Panc1 (cell line): Measurements from ENCODE around the gene LMNTD2. TPM values are rescaled to one million over a fixed set of nuclear protein-coding genes. Genes with fewer than 3 reads are reported as not detected.

Experiments
- ATAC-seq: fragments of 200-7000 bp; cut with Tn5 transposase; 2 replicates; pipeline ENCODE4 v1.9.1; 2020; ENCODE audit warnings: mild to moderate bottlenecking, moderate library complexity
- BruUV-seq: library from RNA; stranded (reverse); fragments of 400-500 nt; replicated peaks from 2 replicates; lab custom pipeline; 2021; lab: Mats Ljungman, UMichigan
- CTCF ChIA-PET: fragments of 300-600 bp; sonication (Branson Sonifier 250); formaldehyde crosslinking; loops from one replicate; lab custom pipeline; 2022; ENCODE audit warnings: antibody characterized with exemption; lab: Charles Lee
- POLR2A ChIA-PET: fragments of 300-600 bp; sonication (Branson Sonifier 250); formaldehyde crosslinking; loops from one replicate; lab custom pipeline; 2022; ENCODE audit warnings: antibody characterized with exemption; lab: Charles Lee
- DNase-seq: peaks from one replicate; pipeline ENCODE4 v3.0.0-alpha.2; 2010; ENCODE audit warnings: low read depth, low spot score
- H3K27ac ChIP-seq: 2 replicates; pipeline ENCODE4 v1.5.1; 2011; ENCODE audit warnings: mild to moderate bottlenecking, low read length, inconsistent platforms
- H3K27me3 ChIP-seq: fragments of 200-500 bp; sonication (Bioruptor generic); 2 replicates; pipeline ENCODE4 v1.6.0; 2014; ENCODE audit warnings: low read length, inconsistent platforms; ENCODE audit not compliant: control insufficient read depth, insufficient read depth
- H3K36me3 ChIP-seq: fragments of 200-500 bp; sonication (Bioruptor generic); 2 replicates; pipeline ENCODE4 v1.5.1; 2014; ENCODE audit warnings: inconsistent platforms, mild to moderate bottlenecking, low read length, moderate library complexity; ENCODE audit not compliant: control insufficient read depth, insufficient read depth
- H3K4me1 ChIP-seq: 2 replicates; pipeline ENCODE4 v1.5.1; 2011; ENCODE audit warnings: inconsistent platforms, mild to moderate bottlenecking, low read length, moderate library complexity; ENCODE audit not compliant: control insufficient read depth, insufficient read depth
- H3K4me3 ChIP-seq, 2 experiments: 2 replicates each; pipeline ENCODE4 v1.5.1; 2011 to 2012; ENCODE audit warnings: low read depth in 2 of 2, low read length in 2 of 2, mild to moderate bottlenecking in 2 of 2, inconsistent platforms in 1 of 2, moderate library complexity in 1 of 2
- H3K9me3 ChIP-seq: fragments of 200-500 bp; sonication (Bioruptor generic); 2 replicates; pipeline ENCODE4 v1.5.1; 2014; ENCODE audit warnings: low read depth, mild to moderate bottlenecking, inconsistent platforms, low read length, moderate library complexity; ENCODE audit not compliant: control insufficient read depth, insufficient read depth
- POLR2AphosphoS5 ChIP-seq: IDR thresholded peaks from 2 replicates; pipeline ENCODE4 v1.6.1; 2012; ENCODE audit warnings: mild to moderate bottlenecking, low read depth, low read length, moderate library complexity
- SIN3A ChIP-seq: IDR thresholded peaks from 2 replicates; pipeline ENCODE4 v1.6.1; 2012; ENCODE audit warnings: low read depth, mild to moderate bottlenecking, low read length, moderate library complexity, borderline replicate concordance; ENCODE audit not compliant: insufficient read depth
- TCF7L2 ChIP-seq: IDR thresholded peaks from 2 replicates; pipeline ENCODE4 v1.6.1; 2011; ENCODE audit warnings: mild to moderate bottlenecking, low read depth, low read length, inconsistent platforms
- in situ Hi-C: cut with HindIII; loops from 2 replicates; pipeline ENCODE4 v1.10.0; 2016; ENCODE audit warnings: low sequenced_read_pairs, low pct_unique_long_range_greater_than_20kb
- intact Hi-C: fragments of 100-400 bp; cut with micrococcal nuclease; formaldehyde crosslinking; loops from one replicate; pipeline ENCODE4 v1.10.0; 2022; ENCODE audit not compliant: unreplicated experiment
- total RNA-seq: library from RNA; stranded (reverse); gene quantifications from one replicate; pipeline ENCODE4 v1.2.1, GENCODE V29; 2021; ENCODE audit not compliant: unreplicated experiment
- TF ChIP-seq, protein P1 (sequence below), 2 experiments: IDR thresholded peaks; 2 replicates each; pipeline ENCODE4 v1.6.1; 2011 to 2012; ENCODE audit warnings: low read depth in 2 of 2, control low read depth in 1 of 2, low read length in 1 of 2, mild to moderate bottlenecking in 1 of 2, moderate library complexity in 1 of 2; ENCODE audit not compliant: insufficient read depth in 1 of 2
- TF ChIP-seq, protein P2 (sequence below): fragments of 450-650 bp; IDR thresholded peaks from 2 replicates; pipeline ENCODE4 v1.5.1; 2017; ENCODE audit warnings: mild to moderate bottlenecking

Gene LMNTD2
- total RNA-seq, 1 experiment from 2014 or later: 21.8 TPM

DNA sequence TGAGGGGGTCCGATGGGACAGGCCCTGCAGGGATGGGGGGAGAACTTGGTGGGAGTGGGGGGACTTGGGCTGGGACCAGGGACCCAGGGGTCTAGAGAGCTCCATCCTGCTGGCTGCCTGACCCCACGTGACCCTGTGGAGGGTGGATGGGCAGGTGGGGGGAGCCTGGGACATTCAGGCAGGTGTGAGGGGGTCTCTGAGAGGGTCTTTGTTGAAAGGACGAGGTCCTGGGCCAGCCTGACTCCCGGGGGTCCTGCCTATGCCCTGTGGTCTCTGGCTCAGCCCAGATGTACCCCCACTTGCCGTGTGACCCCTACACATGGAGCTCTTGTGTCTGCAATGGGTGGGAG, 15.7 kb downstream of the LMNTD2 start:
- POLR2A ChIA-PET: interaction anchor here (1.0 kb wide), 1 partner anchor 9 kb away, joined by 3 read pairs; no protein-coding TSS in a partner anchor
- intact Hi-C loops: no loop called here
- no peak for ATAC-seq
- CTCF ChIA-PET: no interaction called here
- Histone ChIP-seq H3K27ac (no peak overlapping the region), H3K36me3 (no peaks in the 10 kb centered on the region), H3K4me3 (no peak overlapping the region), H3K27me3 (no peaks in the 10 kb centered on the region), H3K4me1 (peaks cover 4% of the 10 kb centered on the region), H3K9me3 (no peaks in the 10 kb centered on the region)
- no peak for TF ChIP-seq SIN3A
- TF ChIP-seq POLR2AphosphoS5: no peak
- TF ChIP-seq, protein P1, sequence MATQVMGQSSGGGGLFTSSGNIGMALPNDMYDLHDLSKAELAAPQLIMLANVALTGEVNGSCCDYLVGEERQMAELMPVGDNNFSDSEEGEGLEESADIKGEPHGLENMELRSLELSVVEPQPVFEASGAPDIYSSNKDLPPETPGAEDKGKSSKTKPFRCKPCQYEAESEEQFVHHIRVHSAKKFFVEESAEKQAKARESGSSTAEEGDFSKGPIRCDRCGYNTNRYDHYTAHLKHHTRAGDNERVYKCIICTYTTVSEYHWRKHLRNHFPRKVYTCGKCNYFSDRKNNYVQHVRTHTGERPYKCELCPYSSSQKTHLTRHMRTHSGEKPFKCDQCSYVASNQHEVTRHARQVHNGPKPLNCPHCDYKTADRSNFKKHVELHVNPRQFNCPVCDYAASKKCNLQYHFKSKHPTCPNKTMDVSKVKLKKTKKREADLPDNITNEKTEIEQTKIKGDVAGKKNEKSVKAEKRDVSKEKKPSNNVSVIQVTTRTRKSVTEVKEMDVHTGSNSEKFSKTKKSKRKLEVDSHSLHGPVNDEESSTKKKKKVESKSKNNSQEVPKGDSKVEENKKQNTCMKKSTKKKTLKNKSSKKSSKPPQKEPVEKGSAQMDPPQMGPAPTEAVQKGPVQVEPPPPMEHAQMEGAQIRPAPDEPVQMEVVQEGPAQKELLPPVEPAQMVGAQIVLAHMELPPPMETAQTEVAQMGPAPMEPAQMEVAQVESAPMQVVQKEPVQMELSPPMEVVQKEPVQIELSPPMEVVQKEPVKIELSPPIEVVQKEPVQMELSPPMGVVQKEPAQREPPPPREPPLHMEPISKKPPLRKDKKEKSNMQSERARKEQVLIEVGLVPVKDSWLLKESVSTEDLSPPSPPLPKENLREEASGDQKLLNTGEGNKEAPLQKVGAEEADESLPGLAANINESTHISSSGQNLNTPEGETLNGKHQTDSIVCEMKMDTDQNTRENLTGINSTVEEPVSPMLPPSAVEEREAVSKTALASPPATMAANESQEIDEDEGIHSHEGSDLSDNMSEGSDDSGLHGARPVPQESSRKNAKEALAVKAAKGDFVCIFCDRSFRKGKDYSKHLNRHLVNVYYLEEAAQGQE (IDR thresholded peaks at IDR 0.05; ENCODE audit: insufficient read depth in 1 of 2, low read depth in 2 of 2, low read length in 1 of 2): no peak
- TF ChIP-seq TCF7L2: no peak
- TF ChIP-seq, protein P2, sequence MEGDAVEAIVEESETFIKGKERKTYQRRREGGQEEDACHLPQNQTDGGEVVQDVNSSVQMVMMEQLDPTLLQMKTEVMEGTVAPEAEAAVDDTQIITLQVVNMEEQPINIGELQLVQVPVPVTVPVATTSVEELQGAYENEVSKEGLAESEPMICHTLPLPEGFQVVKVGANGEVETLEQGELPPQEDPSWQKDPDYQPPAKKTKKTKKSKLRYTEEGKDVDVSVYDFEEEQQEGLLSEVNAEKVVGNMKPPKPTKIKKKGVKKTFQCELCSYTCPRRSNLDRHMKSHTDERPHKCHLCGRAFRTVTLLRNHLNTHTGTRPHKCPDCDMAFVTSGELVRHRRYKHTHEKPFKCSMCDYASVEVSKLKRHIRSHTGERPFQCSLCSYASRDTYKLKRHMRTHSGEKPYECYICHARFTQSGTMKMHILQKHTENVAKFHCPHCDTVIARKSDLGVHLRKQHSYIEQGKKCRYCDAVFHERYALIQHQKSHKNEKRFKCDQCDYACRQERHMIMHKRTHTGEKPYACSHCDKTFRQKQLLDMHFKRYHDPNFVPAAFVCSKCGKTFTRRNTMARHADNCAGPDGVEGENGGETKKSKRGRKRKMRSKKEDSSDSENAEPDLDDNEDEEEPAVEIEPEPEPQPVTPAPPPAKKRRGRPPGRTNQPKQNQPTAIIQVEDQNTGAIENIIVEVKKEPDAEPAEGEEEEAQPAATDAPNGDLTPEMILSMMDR: no peak
- no peak for DNase-seq
- BruUV-seq: no TSS peak
- in situ Hi-C loops: no loop called here

DNA sequence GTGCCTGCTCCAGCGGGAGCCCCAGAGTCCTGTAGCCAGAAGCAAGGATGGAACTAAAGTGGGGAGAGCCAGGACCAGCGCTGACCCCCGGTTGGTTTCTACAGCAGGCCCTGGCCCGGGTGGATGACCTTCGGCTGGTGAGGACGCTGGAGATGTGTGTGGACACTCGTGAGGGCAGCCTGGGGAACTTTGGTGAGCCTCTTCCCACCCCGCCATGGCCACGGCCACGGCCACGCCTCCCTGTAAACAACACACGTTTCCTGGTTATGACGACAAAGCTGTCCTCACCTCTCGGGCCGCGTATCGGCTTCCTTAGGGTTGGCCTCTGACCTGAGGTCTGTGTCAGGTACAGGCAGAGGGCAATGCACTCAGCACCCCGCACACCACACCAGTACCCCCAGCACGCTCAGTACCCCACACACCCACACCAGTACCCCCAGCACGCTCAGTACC, 19.1 kb downstream of the LMNTD2 start:
- H3K27me3 ChIP-seq: no peaks in the 10 kb centered on the region
- in situ Hi-C loops (no loop called here), intact Hi-C loops (no loop called here)
- peaks cover 15% of the 10 kb centered on the region for H3K4me1 ChIP-seq
- DNase-seq (no peak), ATAC-seq (no peak)
- H3K27ac ChIP-seq: no peak overlapping the region
- CTCF ChIA-PET: no interaction called here
- no peaks in the 10 kb centered on the region for H3K36me3 ChIP-seq
- POLR2A ChIA-PET: no interaction called here
- BruUV-seq: no TSS peak
- TF ChIP-seq, protein P1 (IDR thresholded peaks at IDR 0.05; ENCODE audit: insufficient read depth in 1 of 2, low read depth in 2 of 2, low read length in 1 of 2): no peak
- TF ChIP-seq TCF7L2 (no peak), POLR2AphosphoS5 (no peak), SIN3A (no peak)
- TF ChIP-seq, protein P2: no peak
- H3K9me3 ChIP-seq: no peaks in the 10 kb centered on the region
- H3K4me3 ChIP-seq: no peak overlapping the region
